GM12873 (cell line): ENCODE data around the gene COG5.

Source experiments
- TF ChIP-seq, protein P1 (sequence below): IDR thresholded peaks from 2 replicates; pipeline ENCODE4 v1.5.1; 2012; ENCODE audit warnings: low read depth, mild to moderate bottlenecking, moderate library complexity, low read length, control low read depth; ENCODE audit not compliant: insufficient read depth; ENCODE audit errors: missing control alignments

Gene COG5

DNA sequence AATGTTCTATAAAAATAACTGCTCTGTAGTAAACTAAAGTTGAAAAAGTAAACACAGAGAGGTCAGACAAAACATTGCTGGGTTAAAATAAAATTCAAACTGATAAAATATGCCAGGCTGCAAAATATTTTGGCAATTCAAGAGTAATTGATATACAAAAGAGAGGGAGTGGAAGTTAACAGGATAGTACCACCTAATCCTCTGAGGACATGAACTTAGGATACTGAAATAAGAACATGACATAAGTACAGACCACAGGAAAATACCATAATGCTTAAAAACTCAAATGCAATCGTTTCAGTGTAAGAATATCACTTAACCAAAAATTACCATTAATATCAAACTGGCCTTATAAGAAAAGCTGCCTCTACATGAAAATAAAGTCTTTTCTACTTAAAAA lies 131.5 kb downstream of the COG5 start:
- TF ChIP-seq, protein P1, sequence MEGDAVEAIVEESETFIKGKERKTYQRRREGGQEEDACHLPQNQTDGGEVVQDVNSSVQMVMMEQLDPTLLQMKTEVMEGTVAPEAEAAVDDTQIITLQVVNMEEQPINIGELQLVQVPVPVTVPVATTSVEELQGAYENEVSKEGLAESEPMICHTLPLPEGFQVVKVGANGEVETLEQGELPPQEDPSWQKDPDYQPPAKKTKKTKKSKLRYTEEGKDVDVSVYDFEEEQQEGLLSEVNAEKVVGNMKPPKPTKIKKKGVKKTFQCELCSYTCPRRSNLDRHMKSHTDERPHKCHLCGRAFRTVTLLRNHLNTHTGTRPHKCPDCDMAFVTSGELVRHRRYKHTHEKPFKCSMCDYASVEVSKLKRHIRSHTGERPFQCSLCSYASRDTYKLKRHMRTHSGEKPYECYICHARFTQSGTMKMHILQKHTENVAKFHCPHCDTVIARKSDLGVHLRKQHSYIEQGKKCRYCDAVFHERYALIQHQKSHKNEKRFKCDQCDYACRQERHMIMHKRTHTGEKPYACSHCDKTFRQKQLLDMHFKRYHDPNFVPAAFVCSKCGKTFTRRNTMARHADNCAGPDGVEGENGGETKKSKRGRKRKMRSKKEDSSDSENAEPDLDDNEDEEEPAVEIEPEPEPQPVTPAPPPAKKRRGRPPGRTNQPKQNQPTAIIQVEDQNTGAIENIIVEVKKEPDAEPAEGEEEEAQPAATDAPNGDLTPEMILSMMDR = no peak

DNA sequence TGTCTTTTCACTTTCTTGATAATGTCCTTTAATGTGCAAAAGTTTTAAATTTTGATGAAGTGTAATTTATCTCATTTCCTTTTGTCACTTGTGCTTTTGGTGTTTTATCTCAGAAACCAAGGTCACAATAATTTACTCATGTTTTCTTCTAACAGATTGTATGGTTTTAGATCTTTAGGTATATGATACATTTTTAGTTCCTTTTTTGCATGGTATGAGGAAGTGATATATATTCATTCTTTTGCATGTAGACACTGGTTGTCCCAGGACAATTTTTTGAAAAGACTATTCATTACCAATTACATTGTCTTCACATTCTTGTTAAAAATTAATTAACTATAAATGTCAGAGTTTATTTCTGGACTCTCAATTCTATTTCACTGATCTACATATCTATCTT lies 133.7 kb downstream of the COG5 start:
- TF ChIP-seq, protein P1 = no peak

DNA sequence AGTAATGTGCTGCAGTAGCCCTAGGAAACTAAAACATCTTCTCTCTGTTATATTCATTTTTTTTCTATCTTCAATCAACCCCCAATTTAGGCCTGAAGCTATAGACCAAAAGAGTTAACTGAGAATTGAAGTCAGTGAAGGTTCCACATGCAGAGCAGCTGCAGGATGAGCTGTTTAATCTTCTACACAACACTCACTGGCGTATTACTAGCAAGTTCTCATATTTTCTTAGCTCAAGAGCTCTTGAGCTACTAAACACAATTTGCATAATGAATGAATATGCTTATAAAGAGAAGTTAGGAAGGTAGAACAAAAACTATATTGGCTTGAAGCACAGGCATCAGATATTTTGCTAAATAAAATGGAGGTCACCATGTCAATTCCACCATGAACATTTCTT lies 135.1 kb downstream of the COG5 start:
- TF ChIP-seq, protein P1 = no peak

DNA sequence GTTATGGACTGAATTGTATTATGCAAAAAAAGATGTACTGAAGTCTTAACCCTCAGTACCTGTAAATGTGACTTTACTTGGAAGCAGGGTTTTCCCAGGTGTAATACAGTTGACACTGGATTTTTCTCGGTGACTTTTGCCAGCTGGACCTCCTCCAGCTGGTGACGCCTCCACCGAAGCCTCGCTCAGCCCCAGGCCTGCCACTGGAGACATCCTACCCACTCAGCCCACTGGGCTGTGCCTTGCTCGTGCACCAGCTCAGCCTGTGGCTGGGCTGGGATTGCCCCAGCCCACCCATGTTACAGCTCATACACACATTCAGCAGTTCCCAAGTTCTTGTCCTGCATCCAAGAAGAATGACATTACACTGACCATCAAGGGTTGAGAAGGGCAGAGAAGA lies 136.3 kb downstream of the COG5 start:
- TF ChIP-seq, protein P1 = no peak

DNA sequence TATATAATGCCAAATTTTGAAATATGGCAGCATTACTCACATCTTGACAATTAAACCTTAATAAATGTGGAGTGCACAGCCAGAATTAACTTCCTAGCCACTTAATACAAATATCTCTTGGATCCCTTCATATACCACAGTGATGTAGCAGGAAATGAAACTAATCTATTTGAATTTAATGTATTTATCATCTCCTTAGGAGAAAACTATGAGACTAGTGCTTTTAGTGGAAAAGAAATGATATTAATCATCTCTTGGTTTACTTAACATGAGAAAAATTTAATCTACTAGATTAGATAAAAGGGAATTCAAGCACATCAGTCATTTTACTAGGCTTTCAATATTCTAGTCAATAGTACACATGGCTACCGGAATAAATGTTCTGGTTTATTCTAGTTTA lies 149.5 kb downstream of the COG5 start:
- TF ChIP-seq, protein P1 = no peak

DNA sequence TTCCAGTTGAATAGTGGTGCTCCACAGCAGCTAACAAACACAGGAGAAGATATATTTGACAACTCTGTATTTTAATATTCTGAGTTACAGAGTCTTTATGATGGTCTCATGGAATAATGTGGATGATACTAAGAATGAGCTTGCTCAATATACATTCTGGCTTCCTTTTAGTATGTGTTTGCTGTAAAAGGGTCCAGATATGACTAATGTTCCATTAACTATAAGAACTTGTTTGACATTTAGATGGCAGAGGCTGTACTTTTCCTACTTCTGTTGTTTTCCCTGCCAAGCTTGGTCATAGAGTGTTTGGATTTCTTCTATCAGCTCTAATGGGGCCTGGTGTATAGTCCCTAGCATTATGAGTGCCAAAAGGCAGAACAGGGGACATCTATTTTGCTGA lies 155.4 kb downstream of the COG5 start:
- TF ChIP-seq, protein P1 = no peak

DNA sequence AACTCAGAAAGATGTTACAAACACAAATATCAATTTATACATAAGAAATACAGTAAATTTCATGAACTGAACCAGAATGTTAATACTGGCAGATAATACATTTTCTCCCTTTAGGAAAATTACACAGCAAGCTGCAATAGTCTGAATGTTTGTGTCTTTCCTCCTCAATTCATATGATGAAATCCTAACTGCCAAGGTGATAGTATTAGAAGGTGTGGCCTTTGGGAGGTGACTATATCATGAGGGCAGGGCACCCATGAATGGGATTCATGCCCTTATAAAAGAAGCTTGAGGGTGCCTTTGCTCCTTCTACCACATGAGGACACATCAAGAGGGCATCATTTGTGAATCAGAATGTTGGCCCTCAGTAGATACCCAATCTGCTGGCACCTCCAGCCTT lies 158.2 kb downstream of the COG5 start:
- TF ChIP-seq, protein P1 = no peak
